GM19328 (cell line): ENCODE results near the gene TRIM58.

Source experiments
- ATAC-seq: cut with Tn5 transposase; IDR thresholded peaks from one replicate; pipeline ENCODE4 v1.9.1; 2021; ENCODE audit warnings: mild to moderate bottlenecking, moderate library complexity; ENCODE audit not compliant: unreplicated experiment

The TRIM58 gene

GRCh38 chr1:247883346-247883745 is 26.4 kb downstream of the TRIM58 start:
- no peak for ATAC-seq

GRCh38 chr1:247884797-247885413 is 27.9 kb downstream of the TRIM58 start:
- no peak for ATAC-seq

- ATAC-seq, result no peak
These were observed 38.2 kb downstream of the TRIM58 start, which contains the start of gene OR2W3 for GRCh38 chr1:247895163-247895637. Gene OR2W3 (plus strand): TSS chr1:247895587. CDS start chr1:247895587, 0 bp downstream.

GRCh38 chr1:247895976-247896375 is 39.0 kb downstream of the TRIM58 start:
- ATAC-seq, result no peak

- ATAC-seq, result no peak
These were observed 47.1 kb downstream of the TRIM58 start for GRCh38 chr1:247904122-247904521.

- no peak for ATAC-seq
These were observed 48.2 kb downstream of the TRIM58 start for GRCh38 chr1:247905181-247905580.

- ATAC-seq, result no peak
These were observed 49.0 kb downstream of the TRIM58 start for GRCh38 chr1:247905910-247906503.

- no peak for ATAC-seq
These were observed 49.6 kb downstream of the TRIM58 start for GRCh38 chr1:247906504-247907047.

- no peak for ATAC-seq
These were observed 51.8 kb downstream of the TRIM58 start for GRCh38 chr1:247908766-247909165.

- ATAC-seq, result no peak
These were observed 56.8 kb downstream of the TRIM58 start for GRCh38 chr1:247913786-247914185.

- ATAC-seq, result no peak
These were observed 58.1 kb downstream of the TRIM58 start for GRCh38 chr1:247914941-247915662.

- ATAC-seq, result no peak
These were observed 63.0 kb downstream of the TRIM58 start, which contains the start of gene OR2T8 for GRCh38 chr1:247919952-247920351. Gene OR2T8 (plus strand): TSS chr1:247920252. CDS start chr1:247921018, 766 bp downstream.

- ATAC-seq, result no peak
These were observed 67.0 kb downstream of the TRIM58 start for GRCh38 chr1:247923941-247924340.

GRCh38 chr1:247924868-247925267 is 67.9 kb downstream of the TRIM58 start, which contains the start of gene OR2AJ1:
Gene OR2AJ1 (plus strand): TSS chr1:247924889. CDS start chr1:247933769, 8,880 bp downstream.
- no peak for ATAC-seq
